Thoracic aorta (tissue), 2 donors: ENCODE measurements around the gene SIX2. TPM values are rescaled to one million over a fixed set of nuclear protein-coding genes. Genes with fewer than 3 reads are reported as not detected.
"Not testable (repeated sequence)": the region's sequence is repeated elsewhere in the genome, so short reads cannot be mapped to it uniquely, and the experiment has no call there.

Experiments used
- ATAC-seq: fragments of 150-250 bp; one replicate; pipeline ENCODE4 v1.8.0; 2017; ENCODE audit warnings: low read depth; ENCODE audit not compliant: insufficient number of reproducible peaks, low FRiP score
- DNase-seq: peaks from one replicate; pipeline ENCODE4 v3.0.0-alpha.2; 2020; ENCODE audit warnings: low spot score
- H3K27ac ChIP-seq, 2 donors: fragments of 200-600 bp; sonication (generic); 1 replicate in 1 of 2; 2 replicates in 1 of 2; pipeline ENCODE4 v1.5.1; 2016; ENCODE audit warnings: mild to moderate bottlenecking in 2 of 2, moderate library complexity in 2 of 2
- H3K27me3 ChIP-seq: fragments of 200-600 bp; sonication (generic); replicated peaks from 2 replicates; pipeline ENCODE4 v1.6.0; 2016; ENCODE audit warnings: mild to moderate bottlenecking; ENCODE audit not compliant: insufficient read depth
- H3K36me3 ChIP-seq: fragments of 200-600 bp; sonication (generic); one replicate; pipeline ENCODE4 v1.5.1; 2016
- H3K4me1 ChIP-seq, 2 donors: fragments of 200-600 bp; sonication (generic); 1 replicate in 1 of 2; 2 replicates in 1 of 2; pipeline versions ENCODE4 v1.5.1 to v1.6.0; 2016; ENCODE audit warnings: low read depth in 2 of 2, mild to moderate bottlenecking in 1 of 2; ENCODE audit not compliant: control insufficient read depth in 1 of 2
- H3K4me3 ChIP-seq: fragments of 200-600 bp; sonication (generic); 2 replicates; pipeline ENCODE4 v1.5.1; 2016; ENCODE audit warnings: mild to moderate bottlenecking
- H3K9me3 ChIP-seq: fragments of 200-600 bp; sonication (generic); 2 replicates; pipeline ENCODE4 v1.5.1; 2016
- total RNA-seq, 2 donors: library from RNA; depleted of rRNA; stranded (reverse); fragments of >200 nt; gene quantifications; one replicate each; pipeline versions ENCODE4 v1.1.0 to v1.2.3, GENCODE V29; 2016
- TF ChIP-seq, protein P1 (sequence below): fragments of 200-600 bp; sonication (generic); IDR thresholded peaks from one replicate; pipeline ENCODE4 v1.5.1; 2019; ENCODE audit warnings: antibody characterized with exemption

SIX2 gene
- total RNA-seq, 2 donors from 2014 or later, result 6.6 to 13.5 TPM

- Histone ChIP-seq H3K27me3 (no peaks in the 10 kb centered on the region), H3K4me1 (no peaks in the 10 kb centered on the region), H3K9me3 (no peaks in the 10 kb centered on the region), H3K27ac (no peak overlapping the region), H3K4me3 (no peak overlapping the region), H3K36me3 (no peaks in the 10 kb centered on the region)
- TF ChIP-seq, protein P1, sequence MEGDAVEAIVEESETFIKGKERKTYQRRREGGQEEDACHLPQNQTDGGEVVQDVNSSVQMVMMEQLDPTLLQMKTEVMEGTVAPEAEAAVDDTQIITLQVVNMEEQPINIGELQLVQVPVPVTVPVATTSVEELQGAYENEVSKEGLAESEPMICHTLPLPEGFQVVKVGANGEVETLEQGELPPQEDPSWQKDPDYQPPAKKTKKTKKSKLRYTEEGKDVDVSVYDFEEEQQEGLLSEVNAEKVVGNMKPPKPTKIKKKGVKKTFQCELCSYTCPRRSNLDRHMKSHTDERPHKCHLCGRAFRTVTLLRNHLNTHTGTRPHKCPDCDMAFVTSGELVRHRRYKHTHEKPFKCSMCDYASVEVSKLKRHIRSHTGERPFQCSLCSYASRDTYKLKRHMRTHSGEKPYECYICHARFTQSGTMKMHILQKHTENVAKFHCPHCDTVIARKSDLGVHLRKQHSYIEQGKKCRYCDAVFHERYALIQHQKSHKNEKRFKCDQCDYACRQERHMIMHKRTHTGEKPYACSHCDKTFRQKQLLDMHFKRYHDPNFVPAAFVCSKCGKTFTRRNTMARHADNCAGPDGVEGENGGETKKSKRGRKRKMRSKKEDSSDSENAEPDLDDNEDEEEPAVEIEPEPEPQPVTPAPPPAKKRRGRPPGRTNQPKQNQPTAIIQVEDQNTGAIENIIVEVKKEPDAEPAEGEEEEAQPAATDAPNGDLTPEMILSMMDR, result no peak
- DNase-seq (no peak), ATAC-seq (no peak)
Observed at GRCh38 chr2:45042401-45042800, 33.1 kb upstream of the SIX2 start.

GRCh38 chr2:45040786-45041185, 31.5 kb upstream of the SIX2 start:
- DNase-seq, result no peak
- no peak overlapping the region for H3K27ac ChIP-seq
- no peaks in the 10 kb centered on the region for H3K4me1 ChIP-seq
- H3K9me3 ChIP-seq, result no peaks in the 10 kb centered on the region
- no peaks in the 10 kb centered on the region for H3K36me3 ChIP-seq
- TF ChIP-seq, protein P1, result no peak
- no peak overlapping the region for H3K4me3 ChIP-seq
- H3K27me3 ChIP-seq, result no peaks in the 10 kb centered on the region
- no peak for ATAC-seq

- not testable (repeated sequence) for H3K27me3 ChIP-seq, H3K27ac ChIP-seq, H3K4me3 ChIP-seq, H3K9me3 ChIP-seq, DNase-seq, H3K36me3 ChIP-seq, ATAC-seq, H3K4me1 ChIP-seq
Observed at GRCh38 chr2:45039804-45040203, 30.6 kb upstream of the SIX2 start.

DNA sequence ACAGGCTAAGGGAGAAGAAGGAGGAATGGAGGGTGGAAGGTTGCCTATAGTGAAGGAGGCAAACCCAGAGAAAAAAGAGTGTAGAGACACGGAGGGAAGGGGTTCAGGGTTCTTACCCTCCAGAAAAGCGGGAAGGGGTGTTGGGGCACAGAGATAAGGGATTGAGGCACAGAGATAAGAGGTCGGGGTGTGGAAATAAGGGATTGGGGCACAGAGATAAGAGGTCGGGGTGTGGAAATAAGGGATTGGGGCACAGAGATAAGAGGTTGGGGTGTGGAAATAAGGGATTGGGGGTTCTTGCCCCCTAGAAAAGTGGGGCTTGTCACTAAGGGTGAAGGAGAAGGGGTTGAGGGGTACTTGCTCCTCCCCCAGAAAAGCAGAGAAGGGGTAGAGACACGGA, 29.6 kb upstream of the SIX2 start:
- not testable (repeated sequence) for H3K4me1 ChIP-seq, H3K9me3 ChIP-seq, H3K27ac ChIP-seq, ATAC-seq, H3K27me3 ChIP-seq, H3K4me3 ChIP-seq, H3K36me3 ChIP-seq, DNase-seq

DNA sequence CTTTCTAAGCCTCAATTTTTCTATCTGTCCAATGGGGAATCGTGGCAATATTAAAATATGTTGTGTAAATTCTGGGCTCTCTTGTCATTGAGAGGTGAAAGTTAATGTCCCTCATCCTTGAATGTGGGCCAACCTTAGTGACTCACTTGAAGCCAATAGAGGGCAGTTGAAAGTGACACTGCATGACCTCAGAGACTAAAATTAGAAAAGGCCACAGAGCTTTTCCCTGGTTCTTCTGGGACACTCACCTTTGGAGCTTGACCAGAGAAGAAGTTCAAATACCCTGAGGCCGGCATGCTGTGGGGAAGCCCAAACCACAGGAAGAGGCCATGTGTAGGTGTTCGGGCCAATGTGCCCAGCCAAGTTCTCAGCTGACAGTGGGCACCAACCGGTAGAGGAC, 24.1 kb upstream of the SIX2 start:
- H3K4me3 ChIP-seq, result no peak overlapping the region
- DNase-seq (no peak), ATAC-seq (no peak)
- no peak overlapping the region for H3K27ac ChIP-seq
- H3K9me3 ChIP-seq, result no peaks in the 10 kb centered on the region
- TF ChIP-seq, protein P1, result no peak
- H3K4me1 ChIP-seq, result no peaks in the 10 kb centered on the region
- H3K27me3 ChIP-seq, result no peaks in the 10 kb centered on the region
- H3K36me3 ChIP-seq, result no peaks in the 10 kb centered on the region

GRCh38 chr2:45031028-45031427, 21.8 kb upstream of the SIX2 start:
- no peaks in the 10 kb centered on the region for H3K9me3 ChIP-seq
- TF ChIP-seq, protein P1, result no peak
- H3K27me3 ChIP-seq, result no peaks in the 10 kb centered on the region
- no peak overlapping the region for H3K4me3 ChIP-seq
- no peaks in the 10 kb centered on the region for H3K4me1 ChIP-seq
- ATAC-seq, result no peak
- no peak for DNase-seq
- H3K36me3 ChIP-seq, result no peaks in the 10 kb centered on the region
- no peak overlapping the region for H3K27ac ChIP-seq
